Liver (tissue), 9 donors: ENCODE results near the gene RASGRP4. TPM values are rescaled to one million over a fixed set of nuclear protein-coding genes. Genes with fewer than 3 reads are reported as not detected.

Experiments
- DNase-seq: peaks from one replicate; pipeline ENCODE4 v3.0.0-alpha.2; 2017; ENCODE audit warnings: low spot score
- H3K27ac ChIP-seq, 2 donors: one replicate each; pipeline ENCODE4 v1.7.0; 2013; ENCODE audit warnings: inconsistent platforms in 2 of 2, low read length in 2 of 2, control low read depth in 1 of 2, low read depth in 1 of 2, mild to moderate bottlenecking in 1 of 2
- H3K27me3 ChIP-seq, 4 donors: one replicate each; pipeline versions ENCODE4 v1.6.1 to v1.7.0; 2013; ENCODE audit warnings: low read length in 3 of 4, inconsistent platforms in 1 of 4, mild to moderate bottlenecking in 1 of 4, moderate library complexity in 1 of 4; ENCODE audit not compliant: control insufficient read depth in 4 of 4, insufficient read depth in 4 of 4
- H3K36me3 ChIP-seq, 4 donors: one replicate each; pipeline versions ENCODE4 v1.6.1 to v1.7.0; 2013; ENCODE audit warnings: low read length in 3 of 4, mild to moderate bottlenecking in 3 of 4, low read depth in 1 of 4, moderate library complexity in 1 of 4; ENCODE audit not compliant: control insufficient read depth in 4 of 4, insufficient read depth in 3 of 4
- H3K4me1 ChIP-seq, 4 donors: one replicate each; pipeline versions ENCODE4 v1.6.1 to v1.7.0; 2013; ENCODE audit warnings: low read length in 3 of 4, mild to moderate bottlenecking in 3 of 4, moderate library complexity in 1 of 4; ENCODE audit not compliant: control insufficient read depth in 4 of 4, insufficient read depth in 4 of 4
- H3K4me3 ChIP-seq, 3 donors: one replicate each; pipeline versions ENCODE4 v1.6.1 to v1.7.0; 2013; ENCODE audit warnings: low read length in 3 of 3, control low read depth in 1 of 3, low read depth in 1 of 3, mild to moderate bottlenecking in 1 of 3
- H3K9ac ChIP-seq, 2 donors: one replicate each; pipeline ENCODE4 v1.7.0; 2013; ENCODE audit warnings: low read length in 2 of 2, mild to moderate bottlenecking in 2 of 2, moderate library complexity in 2 of 2, control low read depth in 1 of 2, low read depth in 1 of 2
- H3K9me3 ChIP-seq, 4 donors: one replicate each; pipeline versions ENCODE4 v1.6.1 to v1.7.0; 2013; ENCODE audit warnings: low read length in 3 of 4; ENCODE audit not compliant: control insufficient read depth in 4 of 4
- EGR1 ChIP-seq, 2 donors: IDR thresholded peaks; 2 replicates each; pipeline ENCODE4 v1.6.1; 2016 to 2018; ENCODE audit warnings: antibody characterized with exemption in 2 of 2, low read depth in 2 of 2
- FOXA2 ChIP-seq: IDR thresholded peaks from 2 replicates; pipeline ENCODE4 v1.6.1; 2016; ENCODE audit warnings: antibody characterized with exemption
- GABPA ChIP-seq, 2 donors: IDR thresholded peaks in 1 of 2; conservative IDR thresholded peaks in 1 of 2; 2 replicates each; pipeline ENCODE4 v1.6.1; 2016; ENCODE audit warnings: antibody characterized with exemption in 2 of 2, mild to moderate bottlenecking in 1 of 2, moderate library complexity in 1 of 2
- HNF4G ChIP-seq: IDR thresholded peaks from 2 replicates; pipeline ENCODE4 v1.6.1; 2016; ENCODE audit warnings: antibody characterized with exemption
- NR2F2 ChIP-seq: IDR thresholded peaks from 2 replicates; pipeline ENCODE4 v1.6.1; 2016; ENCODE audit warnings: antibody characterized with exemption
- RAD21 ChIP-seq, 2 donors: IDR thresholded peaks; 2 replicates each; pipeline ENCODE4 v1.6.1; 2016; ENCODE audit warnings: antibody characterized with exemption in 2 of 2, mild to moderate bottlenecking in 2 of 2
- SP1 ChIP-seq: IDR thresholded peaks from 2 replicates; pipeline ENCODE4 v1.6.1; 2018; ENCODE audit warnings: antibody characterized with exemption, mild to moderate bottlenecking
- TAF1 ChIP-seq: conservative IDR thresholded peaks from 2 replicates; pipeline ENCODE4 v1.6.1; 2016; ENCODE audit warnings: antibody characterized with exemption, mild to moderate bottlenecking
- WGBS: extraction: QIAGEN DNeasy Blood & Tissue Kit; methylation state at CpG from one replicate; pipeline ENCODE4 v1.1.7; 2013; 5-methylcytosine and 5-hydroxymethylcytosine counted together
- polyA plus RNA-seq, 2 donors: library from polyadenylated mRNA; stranded (reverse) in 1 of 2; unstranded in 1 of 2; fragments of 200-250 nt in 1 of 2; fragments of >200 nt in 1 of 2; fragmentation: Nextera tagmentation in 1 of 2; extraction: Ambion mirVana in 1 of 2; gene quantifications; one replicate each; pipeline versions ENCODE4 v1.2.1 to v1.2.3, GENCODE V29; 2013 to 2015
- total RNA-seq, 2 donors: library from RNA; depleted of rRNA; stranded (reverse); fragments of >200 nt; gene quantifications; one replicate each; pipeline ENCODE4 v1.2.3, GENCODE V29; 2014
- TF ChIP-seq, protein P1 (sequence below): IDR thresholded peaks from 2 replicates; pipeline ENCODE4 v1.6.1; 2016; ENCODE audit warnings: antibody characterized with exemption
- TF ChIP-seq, protein P2 (sequence below): IDR thresholded peaks from 2 replicates; pipeline ENCODE4 v1.6.1; 2016; ENCODE audit warnings: antibody characterized with exemption, mild to moderate bottlenecking
- TF ChIP-seq, protein P3 (sequence below): IDR thresholded peaks from 2 replicates; pipeline ENCODE4 v1.6.1; 2016; ENCODE audit warnings: antibody characterized with exemption
- TF ChIP-seq, protein P4 (sequence below): fragments of 150-350 bp; IDR thresholded peaks from 2 replicates; pipeline ENCODE4 v1.5.1; 2017; ENCODE audit warnings: improper control_type of control experiment, low read depth, low read length; ENCODE audit not compliant: missing input control
- donor health status: healthy.
- donor health status: healthy.
- donor health status: healthy.
- donor health status: healthy.
- donor health status: healthy.

RASGRP4 gene
- total and polyA plus RNA-seq, 4 donors, result 0.60 to 2.4 (median 1.6) TPM

DNA sequence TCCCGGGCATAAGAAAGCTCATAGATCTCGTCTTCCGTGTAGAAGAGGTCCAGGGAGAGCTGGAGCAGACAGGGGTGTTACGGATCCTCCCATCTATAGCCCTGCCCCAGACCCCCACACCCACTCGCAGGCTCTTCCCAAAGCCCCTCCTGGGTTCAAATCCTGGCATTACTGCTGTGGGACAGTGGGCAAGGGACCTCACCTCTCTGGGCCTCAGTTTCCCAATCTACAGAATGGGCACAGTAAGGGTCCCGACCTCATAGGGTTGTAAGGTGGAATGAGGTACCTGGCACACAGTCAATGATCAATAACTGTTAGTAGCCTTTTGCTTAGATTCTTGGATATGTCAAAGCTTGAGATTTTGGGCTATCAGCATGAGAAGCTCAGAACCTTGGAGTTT lies 12.6 kb downstream of the RASGRP4 start:
- no peak overlapping the region for H3K27ac ChIP-seq
- DNase-seq, result no peak
- TF ChIP-seq, protein P1, sequence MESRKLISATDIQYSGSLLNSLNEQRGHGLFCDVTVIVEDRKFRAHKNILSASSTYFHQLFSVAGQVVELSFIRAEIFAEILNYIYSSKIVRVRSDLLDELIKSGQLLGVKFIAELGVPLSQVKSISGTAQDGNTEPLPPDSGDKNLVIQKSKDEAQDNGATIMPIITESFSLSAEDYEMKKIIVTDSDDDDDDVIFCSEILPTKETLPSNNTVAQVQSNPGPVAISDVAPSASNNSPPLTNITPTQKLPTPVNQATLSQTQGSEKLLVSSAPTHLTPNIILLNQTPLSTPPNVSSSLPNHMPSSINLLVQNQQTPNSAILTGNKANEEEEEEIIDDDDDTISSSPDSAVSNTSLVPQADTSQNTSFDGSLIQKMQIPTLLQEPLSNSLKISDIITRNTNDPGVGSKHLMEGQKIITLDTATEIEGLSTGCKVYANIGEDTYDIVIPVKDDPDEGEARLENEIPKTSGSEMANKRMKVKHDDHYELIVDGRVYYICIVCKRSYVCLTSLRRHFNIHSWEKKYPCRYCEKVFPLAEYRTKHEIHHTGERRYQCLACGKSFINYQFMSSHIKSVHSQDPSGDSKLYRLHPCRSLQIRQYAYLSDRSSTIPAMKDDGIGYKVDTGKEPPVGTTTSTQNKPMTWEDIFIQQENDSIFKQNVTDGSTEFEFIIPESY, result no peak
- peaks cover 0 to 4% (median 0%) of the 10 kb centered on the region in 4 donors for H3K4me1 ChIP-seq
- H3K36me3 ChIP-seq, result no peaks in the 10 kb centered on the region
- H3K4me3 ChIP-seq, result no peak overlapping the region
- WGBS, result 93% methylated on average over 6 of the region's 6 CpGs
- H3K9ac ChIP-seq, result no peak overlapping the region
- no peaks in the 10 kb centered on the region for H3K27me3 ChIP-seq
- H3K9me3 ChIP-seq, result no peaks in the 10 kb centered on the region

DNA sequence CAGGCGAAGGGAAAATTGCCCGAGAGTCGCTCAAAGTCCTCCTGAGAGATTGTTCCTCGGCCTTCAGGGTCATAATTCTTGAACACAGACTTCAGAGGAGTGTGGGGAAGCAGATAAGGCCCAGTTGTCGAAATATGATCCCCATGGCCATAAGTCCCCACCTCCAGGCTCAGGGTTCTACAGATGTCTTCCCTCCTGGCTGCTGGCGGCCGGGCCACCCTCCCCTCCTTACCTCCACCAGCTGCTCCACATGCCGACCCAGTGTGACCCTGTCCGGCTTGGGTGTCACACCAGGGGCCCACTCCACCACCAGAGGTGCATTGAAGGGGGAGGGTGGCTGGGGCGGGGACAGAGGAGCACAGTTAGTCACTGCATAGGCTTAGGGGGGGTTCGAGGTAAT lies 13.1 kb downstream of the RASGRP4 start:
- Histone ChIP-seq H3K4me1 (peaks cover 0 to under 1% (median 0%) of the 10 kb centered on the region in 4 donors), H3K27ac (no peak overlapping the region), H3K4me3 (no peak overlapping the region), H3K9ac (no peak overlapping the region), H3K9me3 (no peaks in the 10 kb centered on the region), H3K36me3 (no peaks in the 10 kb centered on the region), H3K27me3 (no peaks in the 10 kb centered on the region)
- no peak for TF ChIP-seq FOXA2
- no peak for TF ChIP-seq SP1
- TF ChIP-seq NR2F2, result no peak
- TF ChIP-seq GABPA (IDR thresholded peaks at IDR 0.05 in 1 of 2, conservative IDR thresholded peaks at IDR 0.05 in 1 of 2), result no peak
- TF ChIP-seq RAD21 (IDR thresholded peaks at IDR 0.05), result no peak
- TF ChIP-seq TAF1, result no peak
- TF ChIP-seq, protein P2, sequence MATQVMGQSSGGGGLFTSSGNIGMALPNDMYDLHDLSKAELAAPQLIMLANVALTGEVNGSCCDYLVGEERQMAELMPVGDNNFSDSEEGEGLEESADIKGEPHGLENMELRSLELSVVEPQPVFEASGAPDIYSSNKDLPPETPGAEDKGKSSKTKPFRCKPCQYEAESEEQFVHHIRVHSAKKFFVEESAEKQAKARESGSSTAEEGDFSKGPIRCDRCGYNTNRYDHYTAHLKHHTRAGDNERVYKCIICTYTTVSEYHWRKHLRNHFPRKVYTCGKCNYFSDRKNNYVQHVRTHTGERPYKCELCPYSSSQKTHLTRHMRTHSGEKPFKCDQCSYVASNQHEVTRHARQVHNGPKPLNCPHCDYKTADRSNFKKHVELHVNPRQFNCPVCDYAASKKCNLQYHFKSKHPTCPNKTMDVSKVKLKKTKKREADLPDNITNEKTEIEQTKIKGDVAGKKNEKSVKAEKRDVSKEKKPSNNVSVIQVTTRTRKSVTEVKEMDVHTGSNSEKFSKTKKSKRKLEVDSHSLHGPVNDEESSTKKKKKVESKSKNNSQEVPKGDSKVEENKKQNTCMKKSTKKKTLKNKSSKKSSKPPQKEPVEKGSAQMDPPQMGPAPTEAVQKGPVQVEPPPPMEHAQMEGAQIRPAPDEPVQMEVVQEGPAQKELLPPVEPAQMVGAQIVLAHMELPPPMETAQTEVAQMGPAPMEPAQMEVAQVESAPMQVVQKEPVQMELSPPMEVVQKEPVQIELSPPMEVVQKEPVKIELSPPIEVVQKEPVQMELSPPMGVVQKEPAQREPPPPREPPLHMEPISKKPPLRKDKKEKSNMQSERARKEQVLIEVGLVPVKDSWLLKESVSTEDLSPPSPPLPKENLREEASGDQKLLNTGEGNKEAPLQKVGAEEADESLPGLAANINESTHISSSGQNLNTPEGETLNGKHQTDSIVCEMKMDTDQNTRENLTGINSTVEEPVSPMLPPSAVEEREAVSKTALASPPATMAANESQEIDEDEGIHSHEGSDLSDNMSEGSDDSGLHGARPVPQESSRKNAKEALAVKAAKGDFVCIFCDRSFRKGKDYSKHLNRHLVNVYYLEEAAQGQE, result no peak
- no peak for TF ChIP-seq HNF4G
- TF ChIP-seq EGR1 (IDR thresholded peaks at IDR 0.05; ENCODE audit: low read depth in 2 of 2), result no peak
- TF ChIP-seq, protein P3, sequence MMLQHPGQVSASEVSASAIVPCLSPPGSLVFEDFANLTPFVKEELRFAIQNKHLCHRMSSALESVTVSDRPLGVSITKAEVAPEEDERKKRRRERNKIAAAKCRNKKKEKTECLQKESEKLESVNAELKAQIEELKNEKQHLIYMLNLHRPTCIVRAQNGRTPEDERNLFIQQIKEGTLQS, result no peak
- TF ChIP-seq, protein P4, sequence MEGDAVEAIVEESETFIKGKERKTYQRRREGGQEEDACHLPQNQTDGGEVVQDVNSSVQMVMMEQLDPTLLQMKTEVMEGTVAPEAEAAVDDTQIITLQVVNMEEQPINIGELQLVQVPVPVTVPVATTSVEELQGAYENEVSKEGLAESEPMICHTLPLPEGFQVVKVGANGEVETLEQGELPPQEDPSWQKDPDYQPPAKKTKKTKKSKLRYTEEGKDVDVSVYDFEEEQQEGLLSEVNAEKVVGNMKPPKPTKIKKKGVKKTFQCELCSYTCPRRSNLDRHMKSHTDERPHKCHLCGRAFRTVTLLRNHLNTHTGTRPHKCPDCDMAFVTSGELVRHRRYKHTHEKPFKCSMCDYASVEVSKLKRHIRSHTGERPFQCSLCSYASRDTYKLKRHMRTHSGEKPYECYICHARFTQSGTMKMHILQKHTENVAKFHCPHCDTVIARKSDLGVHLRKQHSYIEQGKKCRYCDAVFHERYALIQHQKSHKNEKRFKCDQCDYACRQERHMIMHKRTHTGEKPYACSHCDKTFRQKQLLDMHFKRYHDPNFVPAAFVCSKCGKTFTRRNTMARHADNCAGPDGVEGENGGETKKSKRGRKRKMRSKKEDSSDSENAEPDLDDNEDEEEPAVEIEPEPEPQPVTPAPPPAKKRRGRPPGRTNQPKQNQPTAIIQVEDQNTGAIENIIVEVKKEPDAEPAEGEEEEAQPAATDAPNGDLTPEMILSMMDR, result no peak
- WGBS, result 89% methylated on average over 11 of the region's 11 CpGs
- no peak for DNase-seq
